Panc1 (cell line): ENCODE measurements around the gene SRP54. TPM values are rescaled to one million over a fixed set of nuclear protein-coding genes. Genes with fewer than 3 reads are reported as not detected.

ENCODE experiments used
- ATAC-seq: fragments of 200-7000 bp; cut with Tn5 transposase; 2 replicates; pipeline ENCODE4 v1.9.1; 2020; ENCODE audit warnings: mild to moderate bottlenecking, moderate library complexity
- BruUV-seq: library from RNA; stranded (reverse); fragments of 400-500 nt; replicated peaks from 2 replicates; lab custom pipeline; 2021; lab: Mats Ljungman, UMichigan
- CTCF ChIA-PET: fragments of 300-600 bp; sonication (Branson Sonifier 250); formaldehyde crosslinking; loops from one replicate; lab custom pipeline; 2022; ENCODE audit warnings: antibody characterized with exemption; lab: Charles Lee
- POLR2A ChIA-PET: fragments of 300-600 bp; sonication (Branson Sonifier 250); formaldehyde crosslinking; loops from one replicate; lab custom pipeline; 2022; ENCODE audit warnings: antibody characterized with exemption; lab: Charles Lee
- DNase-seq: peaks from one replicate; pipeline ENCODE4 v3.0.0-alpha.2; 2010; ENCODE audit warnings: low read depth, low spot score
- H3K27ac ChIP-seq: 2 replicates; pipeline ENCODE4 v1.5.1; 2011; ENCODE audit warnings: mild to moderate bottlenecking, low read length, inconsistent platforms
- H3K27me3 ChIP-seq: fragments of 200-500 bp; sonication (Bioruptor generic); 2 replicates; pipeline ENCODE4 v1.6.0; 2014; ENCODE audit warnings: low read length, inconsistent platforms; ENCODE audit not compliant: control insufficient read depth, insufficient read depth
- H3K36me3 ChIP-seq: fragments of 200-500 bp; sonication (Bioruptor generic); 2 replicates; pipeline ENCODE4 v1.5.1; 2014; ENCODE audit warnings: inconsistent platforms, mild to moderate bottlenecking, low read length, moderate library complexity; ENCODE audit not compliant: control insufficient read depth, insufficient read depth
- H3K4me1 ChIP-seq: 2 replicates; pipeline ENCODE4 v1.5.1; 2011; ENCODE audit warnings: inconsistent platforms, mild to moderate bottlenecking, low read length, moderate library complexity; ENCODE audit not compliant: control insufficient read depth, insufficient read depth
- H3K4me3 ChIP-seq, 2 experiments: 2 replicates each; pipeline ENCODE4 v1.5.1; 2011 to 2012; ENCODE audit warnings: low read depth in 2 of 2, low read length in 2 of 2, mild to moderate bottlenecking in 2 of 2, inconsistent platforms in 1 of 2, moderate library complexity in 1 of 2
- H3K9me3 ChIP-seq: fragments of 200-500 bp; sonication (Bioruptor generic); 2 replicates; pipeline ENCODE4 v1.5.1; 2014; ENCODE audit warnings: low read depth, mild to moderate bottlenecking, inconsistent platforms, low read length, moderate library complexity; ENCODE audit not compliant: control insufficient read depth, insufficient read depth
- POLR2AphosphoS5 ChIP-seq: IDR thresholded peaks from 2 replicates; pipeline ENCODE4 v1.6.1; 2012; ENCODE audit warnings: mild to moderate bottlenecking, low read depth, low read length, moderate library complexity
- SIN3A ChIP-seq: IDR thresholded peaks from 2 replicates; pipeline ENCODE4 v1.6.1; 2012; ENCODE audit warnings: low read depth, mild to moderate bottlenecking, low read length, moderate library complexity, borderline replicate concordance; ENCODE audit not compliant: insufficient read depth
- TCF7L2 ChIP-seq: IDR thresholded peaks from 2 replicates; pipeline ENCODE4 v1.6.1; 2011; ENCODE audit warnings: mild to moderate bottlenecking, low read depth, low read length, inconsistent platforms
- in situ Hi-C: cut with HindIII; loops from 2 replicates; pipeline ENCODE4 v1.10.0; 2016; ENCODE audit warnings: low sequenced_read_pairs, low pct_unique_long_range_greater_than_20kb
- intact Hi-C: fragments of 100-400 bp; cut with micrococcal nuclease; formaldehyde crosslinking; loops from one replicate; pipeline ENCODE4 v1.10.0; 2022; ENCODE audit not compliant: unreplicated experiment
- total RNA-seq: library from RNA; stranded (reverse); gene quantifications from one replicate; pipeline ENCODE4 v1.2.1, GENCODE V29; 2021; ENCODE audit not compliant: unreplicated experiment
- TF ChIP-seq, protein P1 (sequence below), 2 experiments: IDR thresholded peaks; 2 replicates each; pipeline ENCODE4 v1.6.1; 2011 to 2012; ENCODE audit warnings: low read depth in 2 of 2, control low read depth in 1 of 2, low read length in 1 of 2, mild to moderate bottlenecking in 1 of 2, moderate library complexity in 1 of 2; ENCODE audit not compliant: insufficient read depth in 1 of 2
- TF ChIP-seq, protein P2 (sequence below): fragments of 450-650 bp; IDR thresholded peaks from 2 replicates; pipeline ENCODE4 v1.5.1; 2017; ENCODE audit warnings: mild to moderate bottlenecking

SRP54 gene
- total RNA-seq, 1 experiment from 2014 or later, result 53.2 TPM

DNA sequence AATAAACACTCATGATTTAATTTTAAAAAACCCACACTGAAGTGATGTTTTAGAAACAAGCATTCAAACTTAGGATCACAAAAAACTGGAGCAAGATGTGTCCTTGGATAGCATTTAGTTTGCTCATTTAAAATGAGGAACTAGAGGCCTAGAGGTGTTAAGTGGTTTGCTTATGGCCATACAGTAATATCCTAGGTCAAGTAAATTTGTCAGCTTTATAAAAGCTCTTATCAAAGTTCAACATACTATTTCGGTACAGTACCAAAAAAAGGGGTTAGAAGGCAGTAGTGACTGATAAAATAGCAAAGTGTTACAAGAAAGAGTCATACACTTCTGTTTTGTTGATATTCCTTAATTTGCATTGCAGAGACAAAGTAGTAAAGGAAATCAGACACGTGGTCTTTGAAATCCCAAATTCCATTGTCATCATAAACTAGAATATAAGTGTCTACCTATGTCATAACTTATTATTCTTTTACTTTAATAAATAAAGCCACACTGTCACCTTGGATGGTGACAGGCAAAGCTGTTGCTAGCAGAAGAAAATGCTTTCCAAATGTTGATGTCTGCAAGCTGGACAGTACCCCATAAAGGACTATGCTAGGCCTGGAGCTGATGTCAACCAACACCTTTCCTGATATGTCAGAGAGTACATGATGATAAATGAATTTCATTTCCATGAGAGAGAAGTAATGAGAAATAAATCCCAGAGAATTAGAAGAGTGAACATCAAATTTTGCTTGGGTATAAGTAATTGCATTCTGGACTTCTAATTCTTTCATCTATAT, 17.6 kb upstream of the SRP54 start:
- Histone ChIP-seq H3K4me1 (no peaks in the 10 kb centered on the region), H3K9me3 (no peaks in the 10 kb centered on the region), H3K27ac (no peak overlapping the region), H3K27me3 (no peaks in the 10 kb centered on the region), H3K4me3 (no peak overlapping the region), H3K36me3 (peaks cover 2% of the 10 kb centered on the region; the same call in 1 of the 2 replicates)
- no peak for DNase-seq
- ChIA-PET POLR2A (no interaction called here), CTCF (no interaction called here)
- no TSS peak for BruUV-seq
- in situ Hi-C loops, result no loop called here
- no peak for ATAC-seq
- TF ChIP-seq SIN3A (no peak), TCF7L2 (no peak), POLR2AphosphoS5 (no peak)
- TF ChIP-seq, protein P1, sequence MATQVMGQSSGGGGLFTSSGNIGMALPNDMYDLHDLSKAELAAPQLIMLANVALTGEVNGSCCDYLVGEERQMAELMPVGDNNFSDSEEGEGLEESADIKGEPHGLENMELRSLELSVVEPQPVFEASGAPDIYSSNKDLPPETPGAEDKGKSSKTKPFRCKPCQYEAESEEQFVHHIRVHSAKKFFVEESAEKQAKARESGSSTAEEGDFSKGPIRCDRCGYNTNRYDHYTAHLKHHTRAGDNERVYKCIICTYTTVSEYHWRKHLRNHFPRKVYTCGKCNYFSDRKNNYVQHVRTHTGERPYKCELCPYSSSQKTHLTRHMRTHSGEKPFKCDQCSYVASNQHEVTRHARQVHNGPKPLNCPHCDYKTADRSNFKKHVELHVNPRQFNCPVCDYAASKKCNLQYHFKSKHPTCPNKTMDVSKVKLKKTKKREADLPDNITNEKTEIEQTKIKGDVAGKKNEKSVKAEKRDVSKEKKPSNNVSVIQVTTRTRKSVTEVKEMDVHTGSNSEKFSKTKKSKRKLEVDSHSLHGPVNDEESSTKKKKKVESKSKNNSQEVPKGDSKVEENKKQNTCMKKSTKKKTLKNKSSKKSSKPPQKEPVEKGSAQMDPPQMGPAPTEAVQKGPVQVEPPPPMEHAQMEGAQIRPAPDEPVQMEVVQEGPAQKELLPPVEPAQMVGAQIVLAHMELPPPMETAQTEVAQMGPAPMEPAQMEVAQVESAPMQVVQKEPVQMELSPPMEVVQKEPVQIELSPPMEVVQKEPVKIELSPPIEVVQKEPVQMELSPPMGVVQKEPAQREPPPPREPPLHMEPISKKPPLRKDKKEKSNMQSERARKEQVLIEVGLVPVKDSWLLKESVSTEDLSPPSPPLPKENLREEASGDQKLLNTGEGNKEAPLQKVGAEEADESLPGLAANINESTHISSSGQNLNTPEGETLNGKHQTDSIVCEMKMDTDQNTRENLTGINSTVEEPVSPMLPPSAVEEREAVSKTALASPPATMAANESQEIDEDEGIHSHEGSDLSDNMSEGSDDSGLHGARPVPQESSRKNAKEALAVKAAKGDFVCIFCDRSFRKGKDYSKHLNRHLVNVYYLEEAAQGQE (IDR thresholded peaks at IDR 0.05; ENCODE audit: insufficient read depth in 1 of 2, low read depth in 2 of 2, low read length in 1 of 2), result no peak
- TF ChIP-seq, protein P2, sequence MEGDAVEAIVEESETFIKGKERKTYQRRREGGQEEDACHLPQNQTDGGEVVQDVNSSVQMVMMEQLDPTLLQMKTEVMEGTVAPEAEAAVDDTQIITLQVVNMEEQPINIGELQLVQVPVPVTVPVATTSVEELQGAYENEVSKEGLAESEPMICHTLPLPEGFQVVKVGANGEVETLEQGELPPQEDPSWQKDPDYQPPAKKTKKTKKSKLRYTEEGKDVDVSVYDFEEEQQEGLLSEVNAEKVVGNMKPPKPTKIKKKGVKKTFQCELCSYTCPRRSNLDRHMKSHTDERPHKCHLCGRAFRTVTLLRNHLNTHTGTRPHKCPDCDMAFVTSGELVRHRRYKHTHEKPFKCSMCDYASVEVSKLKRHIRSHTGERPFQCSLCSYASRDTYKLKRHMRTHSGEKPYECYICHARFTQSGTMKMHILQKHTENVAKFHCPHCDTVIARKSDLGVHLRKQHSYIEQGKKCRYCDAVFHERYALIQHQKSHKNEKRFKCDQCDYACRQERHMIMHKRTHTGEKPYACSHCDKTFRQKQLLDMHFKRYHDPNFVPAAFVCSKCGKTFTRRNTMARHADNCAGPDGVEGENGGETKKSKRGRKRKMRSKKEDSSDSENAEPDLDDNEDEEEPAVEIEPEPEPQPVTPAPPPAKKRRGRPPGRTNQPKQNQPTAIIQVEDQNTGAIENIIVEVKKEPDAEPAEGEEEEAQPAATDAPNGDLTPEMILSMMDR, result no peak
- intact Hi-C loops, result no loop called here

DNA sequence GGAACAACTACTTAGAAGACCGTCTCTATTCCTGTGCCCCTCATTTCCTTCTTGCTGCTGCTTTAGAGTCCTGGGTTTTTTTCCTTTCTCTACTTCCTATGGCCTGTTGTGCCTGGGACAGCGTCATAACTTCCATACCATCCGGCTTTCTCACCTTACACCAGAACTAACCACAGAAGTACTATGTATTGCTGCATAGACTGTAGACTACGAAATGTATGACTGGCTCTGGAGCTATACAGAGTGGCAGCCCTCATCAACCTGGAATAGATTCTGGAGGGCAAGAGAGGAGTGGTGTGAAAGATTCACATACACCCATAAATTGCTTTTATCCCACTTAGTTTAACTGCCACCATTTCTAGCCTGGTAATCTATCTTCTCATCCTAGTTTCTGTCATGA, 16.9 kb upstream of the SRP54 start:
- ATAC-seq (no peak), DNase-seq (no peak)
- ChIA-PET CTCF (no interaction called here), POLR2A (no interaction called here)
- Histone ChIP-seq H3K4me1 (no peaks in the 10 kb centered on the region), H3K9me3 (no peaks in the 10 kb centered on the region), H3K36me3 (peaks cover 2% of the 10 kb centered on the region; the same call in 1 of the 2 replicates), H3K27me3 (no peaks in the 10 kb centered on the region), H3K4me3 (no peak overlapping the region), H3K27ac (no peak overlapping the region)
- no peak for TF ChIP-seq TCF7L2
- TF ChIP-seq, protein P1 (IDR thresholded peaks at IDR 0.05; ENCODE audit: insufficient read depth in 1 of 2, low read depth in 2 of 2, low read length in 1 of 2), result no peak
- TF ChIP-seq SIN3A, result no peak
- no peak for TF ChIP-seq POLR2AphosphoS5
- TF ChIP-seq, protein P2, result no peak
- intact Hi-C loops (no loop called here), in situ Hi-C loops (no loop called here)
- BruUV-seq, result no TSS peak
